GM12878 (cell line): ENCODE data around the gene RAD51B. TPM values are rescaled to one million over a fixed set of nuclear protein-coding genes. Genes with fewer than 3 reads are reported as not detected.
A peak's percentile ranks its signal among the peaks of the same experiment; 100 is the strongest.

Experiments used
- ATAC-seq: fragments of 200-7000 bp; cut with Tn5 transposase; 3 replicates; pipeline ENCODE4 v1.9.1; 2020; ENCODE audit warnings: mild to moderate bottlenecking, moderate library complexity
- BruUV-seq: library from RNA; stranded (reverse); fragments of 400-500 nt; replicated peaks from 2 replicates; lab custom pipeline; 2021; lab: Mats Ljungman, UMichigan
- CTCF ChIA-PET: fragments of 300-600 bp; sonication (Branson Sonifier 250); formaldehyde crosslinking; extraction: SDS; loops from one replicate; lab custom pipeline; 2021; ENCODE audit warnings: inconsistent platforms; lab: Yijun Ruan, JAX
- POLR2A ChIA-PET: fragments of 350-600 bp; formaldehyde crosslinking; extraction: SDS; loops from one replicate; lab custom pipeline; 2021; ENCODE audit warnings: inconsistent platforms; lab: Charles Lee
- RAD21 ChIA-PET: fragments of 300-600 bp; sonication (Branson Sonifier 250); formaldehyde crosslinking; loops from one replicate; lab custom pipeline; 2023; ENCODE audit warnings: antibody characterized with exemption; ENCODE audit not compliant: unreplicated experiment; lab: Charles Lee
- SMC1A ChIA-PET: fragments of 300-600 bp; sonication (Branson Sonifier 250); formaldehyde crosslinking; loops from one replicate; lab custom pipeline; 2023; ENCODE audit not compliant: unreplicated experiment, uncharacterized antibody; lab: Charles Lee
- DNase-seq: peaks from one replicate; pipeline ENCODE4 v3.0.0-alpha.2; 2011; ENCODE audit warnings: low read depth, low spot score
- FAIRE-seq: peaks from 3 replicates; lab custom pipeline; 2011; peaks lifted over from hg19 to GRCh38; lab: Jason Lieb, UNC
- H2AFZ ChIP-seq: 2 replicates; pipeline ENCODE4 v1.6.0; 2011; ENCODE audit warnings: low read depth, low read length, control low read depth; ENCODE audit not compliant: control insufficient read depth
- H3K27ac ChIP-seq: 2 replicates; pipeline ENCODE4 v1.5.1; 2011; ENCODE audit warnings: control low read depth; ENCODE audit not compliant: control insufficient read depth, insufficient read depth
- H3K27me3 ChIP-seq, 2 experiments: replicated peaks in 1 of 2; 2 replicates each; pipeline versions ENCODE4 v1.6.0 to v1.6.1; 2011; ENCODE audit warnings: low read length in 1 of 2; ENCODE audit not compliant: control insufficient read depth in 2 of 2, insufficient read depth in 2 of 2
- H3K36me3 ChIP-seq, 2 experiments: 2 replicates each; pipeline ENCODE4 v1.5.1; 2011; ENCODE audit warnings: low read length in 1 of 2; ENCODE audit not compliant: control insufficient read depth in 2 of 2, insufficient read depth in 2 of 2
- H3K4me1 ChIP-seq: 2 replicates; pipeline ENCODE4 v1.6.1; 2011; ENCODE audit warnings: mild to moderate bottlenecking, low read length, moderate library complexity, mixed read lengths; ENCODE audit not compliant: control insufficient read depth, insufficient read depth
- H3K4me2 ChIP-seq: 2 replicates; pipeline ENCODE4 v1.6.0; 2011; ENCODE audit warnings: control low read depth; ENCODE audit not compliant: control insufficient read depth, insufficient read depth
- H3K4me3 ChIP-seq: fragments of 200-600 bp; sonication (generic); 2 replicates; pipeline ENCODE4 v1.5.1; 2016
- H3K79me2 ChIP-seq: 2 replicates; pipeline ENCODE4 v1.6.0; 2011; ENCODE audit warnings: low read length; ENCODE audit not compliant: control insufficient read depth, insufficient read depth
- H3K9ac ChIP-seq: 2 replicates; pipeline ENCODE4 v1.8.0; 2011; ENCODE audit warnings: low read length, control low read depth, mixed read lengths; ENCODE audit not compliant: control insufficient read depth, insufficient read depth
- H3K9me3 ChIP-seq: replicated peaks from 3 replicates; pipeline ENCODE4 v1.5.1; 2011; ENCODE audit warnings: mild to moderate bottlenecking, low read length; ENCODE audit not compliant: control insufficient read depth, insufficient read depth
- H4K20me1 ChIP-seq: 2 replicates; pipeline ENCODE4 v1.6.0; 2011; ENCODE audit not compliant: control insufficient read depth, insufficient read depth
- CHD1 ChIP-seq: IDR thresholded peaks from 2 replicates; pipeline ENCODE4 v1.6.1; 2012; ENCODE audit warnings: low read depth, low read length, improper control_type of control experiment
- E4F1 ChIP-seq: fragments of 450-650 bp; IDR thresholded peaks from 2 replicates; pipeline ENCODE4 v1.6.1; 2018; ENCODE audit warnings: borderline replicate concordance, mild to moderate bottlenecking; ENCODE audit not compliant: partially characterized antibody
- EGR1 ChIP-seq, 2 experiments: IDR thresholded peaks; 1 replicate in 1 of 2; 2 replicates in 1 of 2; pipeline ENCODE4 v1.6.1; 2011 to 2012; ENCODE audit warnings: low read depth in 2 of 2, low read length in 2 of 2, borderline replicate concordance in 1 of 2, mild to moderate bottlenecking in 1 of 2, moderate library complexity in 1 of 2
- KDM1A ChIP-seq: fragments of 200-600 bp; sonication (generic); IDR thresholded peaks from 2 replicates; pipeline ENCODE4 v1.6.1; 2016; ENCODE audit warnings: borderline replicate concordance
- NFYA ChIP-seq: IDR thresholded peaks from 2 replicates; pipeline ENCODE4 v1.6.1; 2011; ENCODE audit warnings: low read depth, mild to moderate bottlenecking, low read length, improper control_type of control experiment, borderline replicate concordance
- NKRF ChIP-seq: fragments of 450-650 bp; conservative IDR thresholded peaks from 2 replicates; pipeline ENCODE4 v1.6.1; 2017; ENCODE audit warnings: mild to moderate bottlenecking, moderate library complexity
- POLR2A ChIP-seq: IDR thresholded peaks from 2 replicates; pipeline ENCODE4 v1.6.1; 2011; ENCODE audit warnings: low read depth, mild to moderate bottlenecking, low read length
- RELA ChIP-seq: fragments of 450-650 bp; IDR thresholded peaks from 2 replicates; pipeline ENCODE4 v1.8.0; 2014; ENCODE audit warnings: borderline replicate concordance; ENCODE audit not compliant: partially characterized antibody
- RFX5 ChIP-seq: IDR thresholded peaks from 2 replicates; pipeline ENCODE4 v1.6.1; 2011; ENCODE audit warnings: low read depth, low read length, improper control_type of control experiment
- SUZ12 ChIP-seq: fragments of 200-600 bp; sonication (generic); IDR thresholded peaks from one replicate; pipeline ENCODE4 v1.6.1; 2018; ENCODE audit warnings: antibody characterized with exemption, mild to moderate bottlenecking; ENCODE audit not compliant: unreplicated experiment
- TARDBP ChIP-seq: IDR thresholded peaks from 2 replicates; pipeline ENCODE4 v1.6.1; 2016; ENCODE audit warnings: borderline replicate concordance
- YY1 ChIP-seq: IDR thresholded peaks from 2 replicates; pipeline ENCODE4 v1.6.1; 2011; ENCODE audit warnings: low read depth, mild to moderate bottlenecking, low read length
- WGBS: methylation state at CpG from one replicate; pipeline ENCODE4 v1.1.6; 2016; ENCODE audit warnings: low lambda C conversion rate; ENCODE audit not compliant: insufficient replicate concordance, insufficient coverage; ENCODE audit errors: missing lambda C conversion rate; 5-methylcytosine and 5-hydroxymethylcytosine counted together
- in situ Hi-C: fragments of 300-500 bp; cut with MboI; formaldehyde crosslinking; loops from 9 replicates; pipeline ENCODE4 v1.14.3; 2018; ENCODE audit warnings: mixed read lengths
- intact Hi-C: fragments of 100-400 bp; cut with micrococcal nuclease; formaldehyde crosslinking; loops from one replicate; pipeline ENCODE4 v1.14.2; 2022; ENCODE audit not compliant: unreplicated experiment
- polyA plus RNA-seq, 11 experiments: library from polyadenylated mRNA; depleted of rRNA in 4 of 11; unstranded in 6 of 11; stranded (reverse) in 5 of 11; fragments of >200 nt; fragmentation: Nextera tagmentation in 4 of 11; fragmentation: Illumina TruSeq in 1 of 11; extraction: Ambion mirVana in 4 of 11; extraction: Trizol in 1 of 11; gene quantifications; 1 replicate in 1 of 11; 2 replicates in 10 of 11; pipeline versions ENCODE4 v1.2.1 to v1.2.3, GENCODE V29; 2011 to 2016; ENCODE audit warnings: inconsistent platforms in 2 of 11, missing spikeins in 2 of 11, low read depth in 1 of 11
- total RNA-seq, 4 experiments: library from RNA; depleted of rRNA in 3 of 4; stranded (reverse); fragments of >200 nt in 3 of 4; fragmentation: Illumina TruSeq in 1 of 4; extraction: Trizol in 1 of 4; gene quantifications; 2 replicates each; pipeline versions ENCODE4 v1.2.1 to v1.2.3, GENCODE V29; 2013 to 2021
- TF ChIP-seq, protein P1 (sequence below): fragments of 450-650 bp; formaldehyde crosslinking; IDR thresholded peaks from 2 replicates; pipeline ENCODE4 v1.5.0; 2022; ENCODE audit warnings: mild to moderate bottlenecking, missing genetic modification characterization

Gene RAD51B
- total and polyA plus RNA-seq, 10 of the 15 experiments (the other 5 are each of a cell fraction or from before 2014, with no cell fraction given) = 9.8 to 26.8 (median 21.3) TPM

- TF ChIP-seq, protein P1, sequence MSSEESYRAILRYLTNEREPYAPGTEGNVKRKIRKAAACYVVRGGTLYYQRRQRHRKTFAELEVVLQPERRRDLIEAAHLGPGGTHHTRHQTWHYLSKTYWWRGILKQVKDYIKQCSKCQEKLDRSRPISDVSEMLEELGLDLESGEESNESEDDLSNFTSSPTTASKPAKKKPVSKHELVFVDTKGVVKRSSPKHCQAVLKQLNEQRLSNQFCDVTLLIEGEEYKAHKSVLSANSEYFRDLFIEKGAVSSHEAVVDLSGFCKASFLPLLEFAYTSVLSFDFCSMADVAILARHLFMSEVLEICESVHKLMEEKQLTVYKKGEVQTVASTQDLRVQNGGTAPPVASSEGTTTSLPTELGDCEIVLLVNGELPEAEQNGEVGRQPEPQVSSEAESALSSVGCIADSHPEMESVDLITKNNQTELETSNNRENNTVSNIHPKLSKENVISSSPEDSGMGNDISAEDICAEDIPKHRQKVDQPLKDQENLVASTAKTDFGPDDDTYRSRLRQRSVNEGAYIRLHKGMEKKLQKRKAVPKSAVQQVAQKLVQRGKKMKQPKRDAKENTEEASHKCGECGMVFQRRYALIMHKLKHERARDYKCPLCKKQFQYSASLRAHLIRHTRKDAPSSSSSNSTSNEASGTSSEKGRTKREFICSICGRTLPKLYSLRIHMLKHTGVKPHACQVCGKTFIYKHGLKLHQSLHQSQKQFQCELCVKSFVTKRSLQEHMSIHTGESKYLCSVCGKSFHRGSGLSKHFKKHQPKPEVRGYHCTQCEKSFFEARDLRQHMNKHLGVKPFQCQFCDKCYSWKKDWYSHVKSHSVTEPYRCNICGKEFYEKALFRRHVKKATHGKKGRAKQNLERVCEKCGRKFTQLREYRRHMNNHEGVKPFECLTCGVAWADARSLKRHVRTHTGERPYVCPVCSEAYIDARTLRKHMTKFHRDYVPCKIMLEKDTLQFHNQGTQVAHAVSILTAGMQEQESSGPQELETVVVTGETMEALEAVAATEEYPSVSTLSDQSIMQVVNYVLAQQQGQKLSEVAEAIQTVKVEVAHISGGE (CRISPR knock-in tag) = no peak
- TF ChIP-seq KDM1A = no peak
These were observed 472.2 kb downstream of the RAD51B start (continued) for GRCh38 chr14:68291820-68292219.

DNA sequence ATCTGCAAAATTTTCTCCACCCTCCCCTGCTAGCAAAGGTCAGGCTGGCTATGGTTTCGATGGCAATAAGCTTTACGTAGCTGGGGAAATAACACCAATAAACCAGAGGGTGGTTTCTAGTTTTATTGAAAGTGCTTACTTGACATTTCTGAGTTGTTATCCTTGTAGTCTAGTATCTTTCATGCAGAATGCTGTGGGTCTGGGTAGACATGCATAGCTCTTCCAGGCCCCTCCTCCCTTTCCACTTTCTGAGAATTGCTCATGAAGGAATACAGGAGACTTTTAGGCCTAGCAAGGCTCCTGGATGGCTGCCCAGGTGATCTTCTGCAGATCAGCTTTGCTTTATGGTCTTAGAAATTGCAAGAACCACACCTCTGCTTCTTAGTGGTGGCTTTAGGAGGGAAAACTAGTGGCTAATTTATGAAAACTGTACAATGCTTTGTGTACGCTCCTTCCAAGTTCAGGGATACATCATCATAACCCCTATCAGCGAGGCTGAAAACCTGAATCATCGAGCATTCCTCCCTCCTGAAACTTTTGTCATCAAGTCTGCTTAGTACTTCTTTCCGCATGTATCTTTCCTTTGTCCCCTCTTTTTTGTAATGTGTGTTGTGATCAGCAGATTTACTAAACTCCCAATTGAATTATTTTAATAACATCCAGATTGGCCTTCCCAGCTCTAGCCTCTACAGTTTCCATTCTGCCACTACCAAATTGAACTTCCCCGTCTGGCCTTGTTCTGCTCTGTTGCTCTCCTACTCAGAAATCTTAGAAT is 473.0 kb downstream of the RAD51B start:
- no peaks in the 10 kb centered on the region for H3K36me3 ChIP-seq
- H3K9ac ChIP-seq = peak overlapping the region; percentile 24; the same call in 1 of the 2 replicates
- ATAC-seq = peak; percentile 43; the same call in 2 of the 3 replicates
- intact Hi-C loops = no loop called here
- no peaks in the 10 kb centered on the region for H4K20me1 ChIP-seq
- ChIA-PET RAD21 (interaction anchor here (0.7 to 5.1 kb wide), 19 partner anchors 9 to 126 kb away, joined by 3 to 59 read pairs (median 3); no protein-coding TSS in a partner anchor), POLR2A (interaction anchor here (0.6 to 2.4 kb wide), 15 partner anchors 9 to 1099 kb away, joined by 3 to 15 read pairs (median 4); no protein-coding TSS in a partner anchor), CTCF (interaction anchor here (0.6 to 4.6 kb wide), 7 partner anchors 9 to 533 kb away, joined by 3 to 37 read pairs (median 3); no protein-coding TSS in a partner anchor), SMC1A (interaction anchor here (0.7 to 14.2 kb wide), 22 partner anchors 6 to 112 kb away, joined by 3 to 321 read pairs (median 5); no protein-coding TSS in a partner anchor)
- no peak for FAIRE-seq
- no peaks in the 10 kb centered on the region for H3K27me3 ChIP-seq
- peak overlapping the region; percentile 76 for H3K27ac ChIP-seq
- no peak overlapping the region; the same call in 1 of the 2 replicates for H2AFZ ChIP-seq
- peak overlapping the region; percentile 65 for H3K4me2 ChIP-seq
- H3K4me1 ChIP-seq = peaks cover 49% of the 10 kb centered on the region
- in situ Hi-C loops = no loop called here
- no peaks in the 10 kb centered on the region for H3K9me3 ChIP-seq
- DNase-seq = no peak
- 73% methylated on average over 7 of the region's 7 CpGs for WGBS
- no peaks in the 10 kb centered on the region for H3K79me2 ChIP-seq
- no peak overlapping the region for H3K4me3 ChIP-seq
- no TSS peak for BruUV-seq
- TF ChIP-seq CHD1 = no peak
- TF ChIP-seq E4F1 = no peak
- no peak for TF ChIP-seq NFYA
- TF ChIP-seq TARDBP = no peak
- no peak for TF ChIP-seq EGR1 (IDR thresholded peaks at IDR 0.05; ENCODE audit: borderline replicate concordance in 1 of 2, low read depth in 2 of 2, low read length in 2 of 2)
- TF ChIP-seq RELA = no peak
- no peak for TF ChIP-seq POLR2A
- TF ChIP-seq NKRF = no peak
- no peak for TF ChIP-seq RFX5
- no peak for TF ChIP-seq YY1
- no peak for TF ChIP-seq SUZ12
